Stimulated activated memory B cell treated with anti-CD40 and anti-IgM and Interleukin-4, amounts not matched to agents 10 μg/mL and 1 μg/mL and 100 μg/mL, for 72 hours (primary cell): ENCODE data around the gene LDB1.
A peak's percentile ranks its signal among the peaks of the same experiment; 100 is the strongest.

ENCODE experiments used
- ATAC-seq: fragments of 150-1000 bp; cut with Tn5 transposase; 2 replicates; pipeline ENCODE4 v1.10.0; 2021
- H3K27ac Mint-ChIP-seq: one replicate; pipeline ENCODE4 v1.8.0; 2022; ENCODE audit warnings: mild to moderate bottlenecking, mixed read lengths
- H3K27me3 Mint-ChIP-seq: one replicate; pipeline ENCODE4 v1.8.0; 2022; ENCODE audit warnings: mixed read lengths
- H3K36me3 Mint-ChIP-seq: one replicate; pipeline ENCODE4 v1.8.0; 2022; ENCODE audit warnings: mixed read lengths
- H3K4me1 Mint-ChIP-seq: one replicate; pipeline ENCODE4 v1.8.0; 2022; ENCODE audit warnings: mixed read lengths
- H3K4me3 Mint-ChIP-seq: one replicate; pipeline ENCODE4 v1.8.0; 2022; ENCODE audit warnings: mild to moderate bottlenecking, moderate library complexity, mixed read lengths
- H3K9me3 Mint-ChIP-seq: one replicate; pipeline ENCODE4 v1.8.0; 2022; ENCODE audit warnings: mixed read lengths

LDB1 gene

DNA sequence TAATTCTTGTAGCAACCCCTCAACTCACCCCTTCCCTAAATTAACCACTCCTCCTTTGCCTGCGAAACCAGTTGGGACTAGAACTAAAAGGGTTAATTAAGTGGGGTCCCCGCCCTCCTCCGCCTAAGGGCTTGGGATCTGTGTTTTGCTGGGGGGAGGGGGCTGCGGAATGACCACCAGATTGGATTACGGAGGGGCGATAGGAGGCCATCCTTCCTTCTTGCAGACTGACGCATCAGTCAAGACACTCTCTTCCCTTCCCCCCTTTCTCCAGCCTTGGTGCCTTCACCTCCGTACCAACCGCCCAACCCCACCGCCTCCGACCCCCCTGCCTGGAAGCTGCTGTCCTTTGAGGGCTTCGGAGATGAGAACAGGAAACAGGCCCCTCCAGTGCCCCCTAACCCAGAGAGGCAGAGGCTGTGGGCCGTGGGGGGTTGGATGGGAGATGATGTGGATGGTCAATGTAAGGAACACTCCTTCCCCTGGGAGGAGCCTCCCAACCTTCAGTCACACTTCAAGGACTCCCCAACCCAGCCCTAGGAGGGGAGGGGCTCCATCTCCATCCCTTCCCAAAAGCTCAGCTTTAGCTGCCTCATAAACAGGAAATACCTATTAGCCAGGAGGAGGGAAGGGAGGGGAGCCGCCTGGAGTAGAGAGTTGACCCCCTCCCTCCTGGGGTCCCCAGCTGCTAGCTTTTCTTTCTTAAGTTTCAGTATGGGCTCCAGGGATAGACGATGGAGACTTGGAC lies 997 bp upstream of the LDB1 start:
- no peak for ATAC-seq
- Mint-ChIP-seq H3K4me3 (peak overlapping the region; percentile 96), H3K9me3 (no peaks in the 10 kb centered on the region), H3K27me3 (no peaks in the 10 kb centered on the region), H3K4me1 (peaks cover 46% of the 10 kb centered on the region), H3K36me3 (no peaks in the 10 kb centered on the region), H3K27ac (peak overlapping the region; percentile 81)

- Mint-ChIP-seq H3K36me3 (no peaks in the 10 kb centered on the region), H3K27ac (peak overlapping the region; percentile 81), H3K27me3 (no peaks in the 10 kb centered on the region), H3K4me3 (peak overlapping the region; percentile 96), H3K9me3 (no peaks in the 10 kb centered on the region), H3K4me1 (peaks cover 59% of the 10 kb centered on the region)
- ATAC-seq, result peak; percentile 56
Observed at GRCh38 chr10:102119417-102120141, 589 bp downstream of the LDB1 start.

DNA sequence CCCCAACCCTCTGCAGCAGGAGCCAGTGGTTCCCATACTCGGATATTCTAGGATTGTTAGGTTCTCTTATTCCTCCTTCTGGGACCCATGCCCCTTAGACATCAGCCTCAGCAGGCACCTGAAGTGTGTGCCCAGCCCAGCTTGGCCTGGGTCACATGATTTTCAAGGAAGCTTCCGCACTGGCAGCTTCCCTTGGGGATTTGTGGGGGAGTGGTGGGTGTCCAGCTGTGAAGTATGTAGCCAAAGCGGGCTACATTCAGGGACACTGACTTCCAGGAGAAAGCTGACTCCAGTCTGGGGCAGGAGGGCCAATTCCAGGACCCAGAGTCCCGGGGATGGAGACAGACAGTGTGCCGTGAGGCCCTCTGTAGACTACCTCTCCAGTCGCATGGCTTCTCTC lies 1.3 kb downstream of the LDB1 start:
- no peak for ATAC-seq
- H3K4me3 Mint-ChIP-seq, result peak overlapping the region; percentile 96
- H3K4me1 Mint-ChIP-seq, result peaks cover 61% of the 10 kb centered on the region
- no peaks in the 10 kb centered on the region for H3K36me3 Mint-ChIP-seq
- no peaks in the 10 kb centered on the region for H3K9me3 Mint-ChIP-seq
- no peaks in the 10 kb centered on the region for H3K27me3 Mint-ChIP-seq
- H3K27ac Mint-ChIP-seq, result peak overlapping the region; percentile 81

- Mint-ChIP-seq H3K36me3 (no peaks in the 10 kb centered on the region), H3K9me3 (no peaks in the 10 kb centered on the region), H3K27me3 (no peaks in the 10 kb centered on the region), H3K4me1 (peaks cover 74% of the 10 kb centered on the region), H3K27ac (peak overlapping the region; percentile 81), H3K4me3 (peak overlapping the region; percentile 96)
- ATAC-seq, result no peak
Observed at GRCh38 chr10:102117391-102118159, 2.6 kb downstream of the LDB1 start.

- H3K27ac Mint-ChIP-seq, result peak overlapping the region; percentile 81
- peaks cover 4% of the 10 kb centered on the region for H3K36me3 Mint-ChIP-seq
- no peaks in the 10 kb centered on the region for H3K9me3 Mint-ChIP-seq
- no peak overlapping the region for H3K4me3 Mint-ChIP-seq
- H3K4me1 Mint-ChIP-seq, result peaks cover 71% of the 10 kb centered on the region
- no peak for ATAC-seq
- no peaks in the 10 kb centered on the region for H3K27me3 Mint-ChIP-seq
Observed at GRCh38 chr10:102116656-102117055, 3.5 kb downstream of the LDB1 start.

- ATAC-seq, result no peak
- H3K9me3 Mint-ChIP-seq, result no peaks in the 10 kb centered on the region
- peak overlapping the region; percentile 81 for H3K27ac Mint-ChIP-seq
- no peaks in the 10 kb centered on the region for H3K27me3 Mint-ChIP-seq
- peak overlapping the region; percentile 81 for H3K4me3 Mint-ChIP-seq
- H3K4me1 Mint-ChIP-seq, result peaks cover 63% of the 10 kb centered on the region
- peaks cover 12% of the 10 kb centered on the region for H3K36me3 Mint-ChIP-seq
Observed at GRCh38 chr10:102115775-102116174, 4.4 kb downstream of the LDB1 start.

DNA sequence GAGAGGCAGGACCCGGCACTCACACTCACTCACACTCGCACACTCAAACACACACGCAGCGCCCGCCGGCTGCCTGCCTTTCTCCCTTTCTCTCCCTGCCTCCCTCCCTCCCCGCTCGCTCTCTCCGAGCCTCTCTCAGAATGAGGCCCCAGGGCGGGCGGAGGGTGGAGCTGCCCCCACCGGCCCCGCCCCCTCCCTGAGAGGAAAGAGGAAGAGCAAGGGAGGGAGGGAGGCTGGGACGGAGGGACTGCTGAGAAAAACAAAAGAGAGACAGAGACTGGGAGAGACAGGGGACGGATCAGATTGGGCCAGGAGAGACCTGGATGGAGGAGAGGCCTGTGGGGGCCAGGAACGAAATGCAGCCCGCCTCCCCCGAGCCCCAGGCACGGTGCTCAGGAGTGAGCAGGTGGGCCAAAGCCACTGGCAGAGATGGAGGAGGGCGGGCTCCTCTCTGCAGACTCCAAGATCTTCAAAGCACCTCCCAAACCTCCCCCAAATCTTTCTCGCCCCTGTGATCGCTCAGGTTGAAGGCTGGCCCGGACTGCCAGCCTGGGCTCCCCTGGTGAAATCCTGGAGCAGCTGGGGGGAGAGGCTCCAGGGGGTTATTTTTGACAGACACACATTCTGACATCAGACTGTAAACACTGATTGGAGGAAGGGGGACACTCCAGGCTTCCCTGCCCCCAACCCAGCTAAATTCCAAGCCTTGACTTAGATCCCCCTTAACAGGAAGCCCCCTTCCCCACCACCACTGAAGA lies 5.1 kb downstream of the LDB1 start:
- peak; percentile 87 for ATAC-seq
- H3K4me1 Mint-ChIP-seq, result peaks cover 62% of the 10 kb centered on the region
- H3K36me3 Mint-ChIP-seq, result peaks cover 20% of the 10 kb centered on the region
- H3K27me3 Mint-ChIP-seq, result no peaks in the 10 kb centered on the region
- peak overlapping the region; percentile 81 for H3K4me3 Mint-ChIP-seq
- H3K9me3 Mint-ChIP-seq, result no peaks in the 10 kb centered on the region
- H3K27ac Mint-ChIP-seq, result peak overlapping the region; percentile 81

DNA sequence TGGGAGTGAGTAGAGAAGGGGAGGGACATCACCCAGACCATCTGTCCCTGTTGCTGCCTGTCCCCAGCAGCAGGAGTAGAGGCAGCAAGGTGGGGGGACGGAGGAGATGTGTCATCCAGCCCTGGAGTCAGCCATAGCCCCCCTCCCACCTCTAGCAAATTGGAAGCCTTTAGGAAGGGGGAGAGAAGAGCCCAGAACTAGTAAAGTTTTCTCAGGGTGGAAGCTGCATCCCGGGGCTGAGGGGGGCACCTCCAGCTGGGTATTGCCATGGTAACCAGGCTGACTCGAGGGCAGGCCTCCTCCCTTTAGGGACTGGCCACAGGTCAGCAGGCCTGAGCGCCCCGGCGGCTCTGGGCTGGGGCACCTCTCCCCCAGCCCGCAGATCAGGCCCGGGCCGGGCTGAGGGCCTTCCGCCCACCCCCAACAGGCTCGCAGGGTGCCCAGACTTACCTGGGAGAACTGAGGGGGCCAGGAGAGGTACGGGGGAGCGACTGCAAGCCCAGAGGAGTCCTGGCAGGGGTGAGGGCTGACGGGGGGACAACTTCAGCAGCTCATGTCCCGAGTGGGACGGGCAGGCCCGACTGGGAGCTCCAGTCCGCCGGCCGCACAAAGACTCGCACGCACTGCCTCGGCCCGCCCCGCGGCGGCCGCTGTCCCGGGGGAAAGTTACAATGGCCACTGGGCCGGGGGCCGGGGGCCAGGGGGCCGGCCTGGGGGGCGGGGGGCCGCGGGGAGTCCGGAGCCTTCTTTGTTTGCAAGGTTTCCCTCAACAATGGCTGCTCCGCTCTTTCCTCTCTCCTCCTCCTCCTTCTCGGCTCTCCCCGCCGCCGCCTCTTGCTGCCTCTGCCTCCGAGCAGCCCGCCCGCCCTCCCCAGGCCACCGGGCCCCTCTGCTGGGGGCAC lies 6.0 kb downstream of the LDB1 start:
- Mint-ChIP-seq H3K4me1 (peaks cover 59% of the 10 kb centered on the region), H3K4me3 (peak overlapping the region; percentile 81), H3K9me3 (no peaks in the 10 kb centered on the region), H3K36me3 (peaks cover 28% of the 10 kb centered on the region), H3K27me3 (no peaks in the 10 kb centered on the region), H3K27ac (peak overlapping the region; percentile 81)
- ATAC-seq, result peak; percentile 39

DNA sequence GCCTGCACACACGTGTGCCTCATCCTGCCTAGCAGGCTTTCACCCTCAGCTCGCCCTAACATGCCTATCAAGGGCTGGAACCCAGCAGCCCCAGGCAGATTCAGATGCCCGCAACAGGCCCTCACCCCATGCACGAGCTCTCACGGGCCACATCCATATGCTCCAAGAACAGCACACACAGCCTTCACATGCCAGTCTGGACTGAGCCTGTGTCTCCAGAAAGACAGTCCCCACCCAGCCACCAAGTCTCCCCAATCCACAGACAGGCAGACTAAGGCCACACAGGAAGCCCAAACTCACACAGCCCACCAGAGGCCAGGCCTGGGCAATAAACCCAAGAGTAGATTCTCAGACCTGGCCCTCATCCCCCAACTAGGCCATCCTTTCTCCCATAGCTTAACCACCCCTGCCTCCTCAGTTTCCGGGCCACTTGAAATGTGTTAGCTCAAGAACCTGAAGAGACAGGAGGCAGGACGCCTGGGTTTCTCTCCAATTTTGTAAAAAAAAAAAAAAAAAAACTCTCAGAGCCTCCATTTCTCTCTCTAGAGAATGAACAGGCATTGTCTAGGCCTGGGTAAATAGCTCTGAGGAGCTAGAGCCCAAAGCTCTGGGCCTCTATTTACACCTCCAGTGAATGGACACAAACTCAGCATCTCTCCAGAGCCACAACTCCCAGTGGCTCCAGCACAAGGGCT lies 6.8 kb downstream of the LDB1 start:
- Mint-ChIP-seq H3K27ac (peak overlapping the region; percentile 81), H3K4me3 (peak overlapping the region; percentile 81), H3K4me1 (peaks cover 51% of the 10 kb centered on the region), H3K36me3 (peaks cover 36% of the 10 kb centered on the region), H3K27me3 (no peaks in the 10 kb centered on the region), H3K9me3 (no peaks in the 10 kb centered on the region)
- no peak for ATAC-seq

DNA sequence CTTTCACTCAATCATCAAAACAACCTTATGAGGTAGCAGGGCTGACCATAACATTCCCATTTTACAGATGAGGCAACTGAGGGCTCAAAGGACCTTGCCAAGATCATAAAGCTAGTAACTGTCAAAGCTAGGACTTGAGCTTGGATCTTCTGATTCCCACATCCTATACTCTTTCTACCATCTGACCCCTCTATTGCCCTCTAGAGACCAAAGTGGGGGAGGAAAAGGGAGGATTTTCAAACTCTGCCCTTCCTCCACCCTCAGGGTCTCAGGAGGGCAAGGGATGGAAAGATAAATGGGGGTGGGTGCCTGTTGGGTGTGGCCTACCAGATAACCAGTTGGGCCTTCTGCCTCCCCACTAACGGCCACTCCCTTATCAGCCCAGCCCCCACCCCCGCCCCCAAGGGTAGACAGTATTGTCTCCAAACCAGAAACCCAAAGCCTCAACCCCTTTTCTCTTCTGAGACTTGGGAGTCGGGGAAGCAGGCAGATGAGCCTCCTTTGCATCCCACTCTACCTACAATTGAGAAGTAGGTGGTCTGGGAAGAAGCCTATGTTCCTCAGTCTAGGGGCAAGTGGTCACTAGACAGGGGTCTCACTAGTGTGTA lies 7.9 kb downstream of the LDB1 start:
- Mint-ChIP-seq H3K27ac (no peak overlapping the region), H3K4me1 (peaks cover 40% of the 10 kb centered on the region), H3K27me3 (no peaks in the 10 kb centered on the region), H3K4me3 (no peak overlapping the region), H3K36me3 (peaks cover 41% of the 10 kb centered on the region), H3K9me3 (no peaks in the 10 kb centered on the region)
- no peak for ATAC-seq

DNA sequence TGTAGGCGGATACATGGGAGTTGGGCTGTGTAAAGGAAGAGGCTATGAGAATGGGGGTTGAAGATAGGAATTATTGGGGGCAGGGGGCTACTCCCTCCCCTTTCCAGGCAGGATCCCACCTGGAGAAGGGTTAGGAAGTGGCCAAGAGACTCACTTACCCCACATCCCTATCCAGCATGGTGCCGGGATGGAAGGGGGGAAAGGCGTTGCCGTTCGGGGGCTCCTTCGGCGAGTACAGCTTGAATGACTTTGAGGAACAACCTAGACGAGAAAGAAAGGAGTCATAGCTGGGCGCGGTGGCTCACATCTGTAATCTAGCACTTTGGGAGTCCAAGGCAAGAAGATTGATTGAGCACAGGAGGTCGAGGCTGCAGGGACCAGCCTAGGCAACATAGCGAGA lies 8.9 kb downstream of the LDB1 start:
- H3K27me3 Mint-ChIP-seq, result no peaks in the 10 kb centered on the region
- no peak overlapping the region for H3K4me3 Mint-ChIP-seq
- ATAC-seq, result no peak
- peaks cover 52% of the 10 kb centered on the region for H3K36me3 Mint-ChIP-seq
- no peak overlapping the region for H3K27ac Mint-ChIP-seq
- no peaks in the 10 kb centered on the region for H3K9me3 Mint-ChIP-seq
- peaks cover 29% of the 10 kb centered on the region for H3K4me1 Mint-ChIP-seq

DNA sequence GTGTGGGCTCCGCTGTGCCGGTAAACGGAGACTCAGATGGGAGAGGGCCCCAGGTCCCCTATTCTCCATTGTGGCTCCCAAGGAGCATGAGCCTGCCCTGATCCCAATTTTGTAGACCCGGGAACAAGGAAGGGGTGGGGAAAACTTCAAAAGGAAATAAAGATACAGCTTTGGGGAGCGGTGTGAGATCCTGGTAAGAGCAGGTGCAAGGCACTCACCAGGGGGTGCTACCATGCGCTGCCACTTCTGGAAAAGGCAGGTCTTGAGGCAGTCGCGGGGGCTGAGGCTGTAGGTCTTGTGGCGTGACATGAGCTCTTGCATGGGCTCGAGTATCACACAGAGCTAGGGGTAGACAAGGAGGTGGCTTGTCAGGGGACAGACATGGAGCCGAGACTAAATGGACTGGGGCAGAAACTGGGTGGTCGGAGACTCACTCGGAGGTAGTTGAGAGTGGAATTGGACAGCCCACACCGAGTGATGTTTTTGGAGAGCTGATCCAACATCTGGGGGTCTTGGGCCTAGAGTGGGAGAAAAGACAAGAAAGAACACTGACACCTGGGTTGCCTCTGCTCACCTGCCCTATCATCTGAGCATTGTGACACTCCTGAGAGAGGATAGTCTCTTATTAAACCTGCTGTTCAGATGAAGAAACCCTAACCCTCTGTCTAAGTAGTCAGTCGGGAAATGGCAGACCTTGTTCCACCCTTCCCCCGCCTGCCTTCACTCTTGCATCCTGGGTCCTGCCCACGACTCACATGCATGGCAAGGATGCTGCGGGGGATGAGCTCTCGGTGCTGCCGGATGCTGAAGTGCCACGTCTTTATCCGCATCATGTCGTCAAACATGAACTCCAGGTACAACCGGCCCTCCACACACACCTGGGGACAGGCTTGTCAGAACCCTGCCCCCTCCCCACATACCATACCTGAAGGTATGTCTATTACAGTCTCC lies 10.7 kb downstream of the LDB1 start:
- no peaks in the 10 kb centered on the region for H3K9me3 Mint-ChIP-seq
- no peaks in the 10 kb centered on the region for H3K27me3 Mint-ChIP-seq
- no peak for ATAC-seq
- H3K36me3 Mint-ChIP-seq, result peaks cover 63% of the 10 kb centered on the region
- no peak overlapping the region for H3K4me3 Mint-ChIP-seq
- H3K4me1 Mint-ChIP-seq, result peaks cover 22% of the 10 kb centered on the region
- no peak overlapping the region for H3K27ac Mint-ChIP-seq
